PC-3 (cell line): ENCODE measurements around the gene BFSP1. TPM values are rescaled to one million over a fixed set of nuclear protein-coding genes. Genes with fewer than 3 reads are reported as not detected.

Experiments used
- ATAC-seq: fragments of 200-7000 bp; cut with Tn5 transposase; 2 replicates; pipeline ENCODE4 v1.9.1; 2020; ENCODE audit warnings: mild to moderate bottlenecking, moderate library complexity
- BruUV-seq: library from RNA; stranded (reverse); fragments of 400-500 nt; replicated peaks from 2 replicates; lab custom pipeline; 2021; lab: Mats Ljungman, UMichigan
- CTCF ChIA-PET: fragments of 300-600 bp; sonication (Branson Sonifier 250); formaldehyde crosslinking; loops from one replicate; lab custom pipeline; 2022; ENCODE audit warnings: antibody characterized with exemption; lab: Charles Lee
- POLR2A ChIA-PET: fragments of 300-600 bp; sonication (Branson Sonifier 250); formaldehyde crosslinking; loops from one replicate; lab custom pipeline; 2022; ENCODE audit warnings: antibody characterized with exemption; ENCODE audit not compliant: unreplicated experiment; lab: Charles Lee
- DNase-seq: peaks from one replicate; pipeline ENCODE4 v3.0.0-alpha.2; 2015
- H2AFZ ChIP-seq: fragments of 300-600 bp; sonication (generic); 2 replicates; pipeline ENCODE4 v1.6.0; 2016; ENCODE audit warnings: antibody characterized with exemption, low read length
- H3F3A ChIP-seq: fragments of 300-600 bp; sonication (generic); one replicate; pipeline ENCODE4 v1.6.0; 2017; ENCODE audit warnings: antibody characterized with exemption, low read length, control low read depth, mild to moderate bottlenecking; ENCODE audit not compliant: unreplicated experiment
- H3K27ac ChIP-seq: fragments of 300-600 bp; sonication (generic); 2 replicates; pipeline ENCODE4 v1.5.1; 2016; ENCODE audit warnings: mild to moderate bottlenecking, low read length
- H3K27me3 ChIP-seq: fragments of 300-600 bp; sonication (generic); 2 replicates; pipeline ENCODE4 v1.6.1; 2016; ENCODE audit warnings: low read length, mixed read lengths
- H3K36me3 ChIP-seq: fragments of 300-600 bp; sonication (generic); 2 replicates; pipeline ENCODE4 v1.6.1; 2016; ENCODE audit warnings: low read depth, mixed run types, low read length, mixed read lengths
- H3K4me1 ChIP-seq: fragments of 300-600 bp; sonication (generic); 2 replicates; pipeline ENCODE4 v1.5.1; 2016; ENCODE audit warnings: low read length; ENCODE audit not compliant: insufficient read depth
- H3K4me2 ChIP-seq: fragments of 300-600 bp; sonication (generic); 2 replicates; pipeline ENCODE4 v1.6.0; 2016; ENCODE audit warnings: low read length
- H3K4me3 ChIP-seq: fragments of 300-600 bp; sonication (generic); 2 replicates; pipeline ENCODE4 v1.5.1; 2016; ENCODE audit warnings: mild to moderate bottlenecking, low read length, mixed read lengths
- H3K79me2 ChIP-seq: fragments of 300-600 bp; sonication (generic); 2 replicates; pipeline ENCODE4 v1.6.1; 2017; ENCODE audit warnings: low read length, mixed read lengths
- H3K9ac ChIP-seq: fragments of 300-600 bp; sonication (generic); 2 replicates; pipeline ENCODE4 v1.6.0; 2016; ENCODE audit warnings: mild to moderate bottlenecking, low read length
- H3K9me2 ChIP-seq: fragments of 300-600 bp; sonication (generic); replicated peaks from 2 replicates; pipeline ENCODE4 v1.6.1; 2016; ENCODE audit warnings: mixed run types, low read length, mixed read lengths
- H3K9me3 ChIP-seq: fragments of 300-600 bp; sonication (generic); 2 replicates; pipeline ENCODE4 v1.6.1; 2016; ENCODE audit warnings: low read length, mixed read lengths
- H4K20me1 ChIP-seq: fragments of 300-600 bp; sonication (generic); 2 replicates; pipeline ENCODE4 v1.6.1; 2016; ENCODE audit warnings: low read length, mixed read lengths
- CTCF ChIP-seq: fragments of 300-600 bp; sonication (generic); conservative IDR thresholded peaks from 2 replicates; pipeline ENCODE4 v1.5.1; 2017; ENCODE audit warnings: antibody characterized with exemption, low read depth, mild to moderate bottlenecking, low read length
- EZH2 ChIP-seq: fragments of 300-600 bp; sonication (generic); IDR thresholded peaks from one replicate; pipeline ENCODE4 v1.6.1; 2017; ENCODE audit warnings: antibody characterized with exemption, mild to moderate bottlenecking, low read length; ENCODE audit not compliant: unreplicated experiment
- EZH2phosphoT487 ChIP-seq: fragments of 300-600 bp; sonication (generic); IDR thresholded peaks from 2 replicates; pipeline ENCODE4 v1.6.1; 2018; ENCODE audit warnings: mild to moderate bottlenecking, antibody characterized with exemption, low read length, borderline replicate concordance
- intact Hi-C: fragments of 100-400 bp; cut with micrococcal nuclease; formaldehyde crosslinking; loops from 2 replicates; pipeline ENCODE4 v1.9.0; 2023
- total RNA-seq: library from RNA; depleted of rRNA; stranded (reverse); fragments of >200 nt; gene quantifications from 2 replicates; pipeline ENCODE4 v1.2.3, GENCODE V29; 2014

Gene BFSP1
- total RNA-seq, 1 experiment from 2014 or later = 2.7 TPM

DNA sequence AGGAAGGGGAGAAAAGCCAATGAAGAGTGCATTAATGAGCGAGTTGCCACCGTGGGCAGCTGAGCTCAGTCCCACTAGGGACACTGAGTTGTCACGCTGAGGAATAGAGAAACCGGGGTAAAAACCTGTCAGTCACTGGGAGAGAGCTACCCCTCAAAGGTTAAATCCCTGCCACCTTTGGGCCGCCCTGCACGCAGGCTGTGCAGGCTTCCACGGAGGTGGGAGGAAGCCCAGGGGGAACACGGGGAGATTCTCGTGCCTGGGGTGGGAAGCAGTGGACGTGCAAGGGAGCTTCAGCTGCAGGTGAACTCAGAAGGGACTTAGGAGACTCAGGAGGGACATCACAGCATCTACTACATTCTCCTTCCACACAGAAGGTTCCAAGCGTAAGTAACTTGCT, 50.5 kb downstream of the BFSP1 start:
- ChIA-PET CTCF (no interaction called here), POLR2A (no interaction called here)
- Histone ChIP-seq H3K36me3 (no peaks in the 10 kb centered on the region), H3K27me3 (peaks cover 58% of the 10 kb centered on the region), H2AFZ (no peak overlapping the region), H4K20me1 (no peaks in the 10 kb centered on the region), H3K4me2 (no peak overlapping the region), H3F3A (no peaks in the 10 kb centered on the region), H3K9me3 (no peaks in the 10 kb centered on the region), H3K9me2 (no peaks in the 10 kb centered on the region), H3K4me1 (no peaks in the 10 kb centered on the region), H3K4me3 (no peak overlapping the region), H3K9ac (no peak overlapping the region), H3K27ac (no peak overlapping the region), H3K79me2 (no peaks in the 10 kb centered on the region)
- ATAC-seq = no peak
- TF ChIP-seq EZH2 (no peak), CTCF (no peak), EZH2phosphoT487 (no peak)
- DNase-seq = no peak
- intact Hi-C loops = no loop called here
- no TSS peak for BruUV-seq

DNA sequence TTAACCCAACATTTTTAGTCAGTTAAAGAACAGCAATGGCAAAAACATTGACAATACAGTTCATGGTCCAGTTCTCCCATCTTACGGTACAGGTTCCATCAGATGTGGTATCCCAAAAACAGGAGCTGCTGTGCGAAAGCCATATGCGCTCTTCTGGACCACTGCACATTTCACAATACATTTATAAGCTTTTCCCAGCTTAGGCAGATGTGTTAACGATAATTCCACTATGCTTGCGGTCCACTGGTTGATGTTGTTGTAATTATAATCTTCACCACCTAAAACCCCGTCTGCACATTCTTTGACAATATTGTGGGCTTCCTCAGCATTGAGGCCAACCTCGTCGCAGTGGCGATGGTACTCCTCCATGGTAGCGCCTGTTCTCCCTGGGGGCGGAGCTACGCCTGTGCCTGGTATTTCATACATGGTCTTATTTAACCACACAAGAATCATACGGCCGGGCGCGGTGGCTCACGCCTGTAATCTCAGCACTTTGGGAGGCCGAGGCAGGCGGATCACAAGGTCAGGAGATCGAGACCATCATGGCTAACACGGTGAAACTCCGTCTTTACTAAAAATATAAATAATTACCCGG, 52.0 kb downstream of the BFSP1 start:
- Histone ChIP-seq H3K27ac (no peak overlapping the region), H3F3A (no peaks in the 10 kb centered on the region), H3K9me2 (no peaks in the 10 kb centered on the region), H3K36me3 (no peaks in the 10 kb centered on the region), H3K4me2 (no peak overlapping the region), H3K9ac (no peak overlapping the region), H3K4me1 (no peaks in the 10 kb centered on the region), H2AFZ (no peak overlapping the region), H4K20me1 (no peaks in the 10 kb centered on the region), H3K9me3 (no peaks in the 10 kb centered on the region), H3K4me3 (no peak overlapping the region), H3K79me2 (no peaks in the 10 kb centered on the region), H3K27me3 (peaks cover 59% of the 10 kb centered on the region)
- POLR2A ChIA-PET = interaction anchor here (0.6 kb wide), 1 partner anchor 12 kb away, joined by 3 read pairs; no protein-coding TSS in a partner anchor
- ATAC-seq (no peak), DNase-seq (no peak)
- intact Hi-C loops = no loop called here
- CTCF ChIA-PET = no interaction called here
- no TSS peak for BruUV-seq
- TF ChIP-seq CTCF (no peak), EZH2phosphoT487 (no peak), EZH2 (no peak)

GRCh38 chr20:17473659-17474058, 57.5 kb downstream of the BFSP1 start:
- no peaks in the 10 kb centered on the region for H3F3A ChIP-seq
- no peaks in the 10 kb centered on the region for H4K20me1 ChIP-seq
- H3K9me3 ChIP-seq = no peaks in the 10 kb centered on the region
- BruUV-seq = no TSS peak
- H3K4me1 ChIP-seq = no peaks in the 10 kb centered on the region
- intact Hi-C loops = no loop called here
- H3K36me3 ChIP-seq = no peaks in the 10 kb centered on the region
- peaks cover 56% of the 10 kb centered on the region for H3K27me3 ChIP-seq
- no peak overlapping the region for H2AFZ ChIP-seq
- no peak for ATAC-seq
- H3K9ac ChIP-seq = no peak overlapping the region
- ChIA-PET POLR2A (no interaction called here), CTCF (no interaction called here)
- no peak overlapping the region for H3K4me2 ChIP-seq
- no peaks in the 10 kb centered on the region for H3K9me2 ChIP-seq
- TF ChIP-seq EZH2 = no peak
- no peak for TF ChIP-seq EZH2phosphoT487
- TF ChIP-seq CTCF = no peak
- H3K79me2 ChIP-seq = no peaks in the 10 kb centered on the region
- DNase-seq = no peak
- H3K4me3 ChIP-seq = no peak overlapping the region
- H3K27ac ChIP-seq = no peak overlapping the region
